NCI-H2081 treated with DMSO at 0.1 percent for 48 hours (cell line): ENCODE results near the gene SAMD4A.

Source experiments
- DNase-seq: peaks from one replicate; lab custom pipeline; 2025; lab: John Stamatoyannopoulos, UW

Gene SAMD4A, protein sequence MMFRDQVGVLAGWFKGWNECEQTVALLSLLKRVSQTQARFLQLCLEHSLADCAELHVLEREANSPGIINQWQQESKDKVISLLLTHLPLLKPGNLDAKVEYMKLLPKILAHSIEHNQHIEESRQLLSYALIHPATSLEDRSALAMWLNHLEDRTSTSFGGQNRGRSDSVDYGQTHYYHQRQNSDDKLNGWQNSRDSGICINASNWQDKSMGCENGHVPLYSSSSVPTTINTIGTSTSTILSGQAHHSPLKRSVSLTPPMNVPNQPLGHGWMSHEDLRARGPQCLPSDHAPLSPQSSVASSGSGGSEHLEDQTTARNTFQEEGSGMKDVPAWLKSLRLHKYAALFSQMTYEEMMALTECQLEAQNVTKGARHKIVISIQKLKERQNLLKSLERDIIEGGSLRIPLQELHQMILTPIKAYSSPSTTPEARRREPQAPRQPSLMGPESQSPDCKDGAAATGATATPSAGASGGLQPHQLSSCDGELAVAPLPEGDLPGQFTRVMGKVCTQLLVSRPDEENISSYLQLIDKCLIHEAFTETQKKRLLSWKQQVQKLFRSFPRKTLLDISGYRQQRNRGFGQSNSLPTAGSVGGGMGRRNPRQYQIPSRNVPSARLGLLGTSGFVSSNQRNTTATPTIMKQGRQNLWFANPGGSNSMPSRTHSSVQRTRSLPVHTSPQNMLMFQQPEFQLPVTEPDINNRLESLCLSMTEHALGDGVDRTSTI

DNA sequence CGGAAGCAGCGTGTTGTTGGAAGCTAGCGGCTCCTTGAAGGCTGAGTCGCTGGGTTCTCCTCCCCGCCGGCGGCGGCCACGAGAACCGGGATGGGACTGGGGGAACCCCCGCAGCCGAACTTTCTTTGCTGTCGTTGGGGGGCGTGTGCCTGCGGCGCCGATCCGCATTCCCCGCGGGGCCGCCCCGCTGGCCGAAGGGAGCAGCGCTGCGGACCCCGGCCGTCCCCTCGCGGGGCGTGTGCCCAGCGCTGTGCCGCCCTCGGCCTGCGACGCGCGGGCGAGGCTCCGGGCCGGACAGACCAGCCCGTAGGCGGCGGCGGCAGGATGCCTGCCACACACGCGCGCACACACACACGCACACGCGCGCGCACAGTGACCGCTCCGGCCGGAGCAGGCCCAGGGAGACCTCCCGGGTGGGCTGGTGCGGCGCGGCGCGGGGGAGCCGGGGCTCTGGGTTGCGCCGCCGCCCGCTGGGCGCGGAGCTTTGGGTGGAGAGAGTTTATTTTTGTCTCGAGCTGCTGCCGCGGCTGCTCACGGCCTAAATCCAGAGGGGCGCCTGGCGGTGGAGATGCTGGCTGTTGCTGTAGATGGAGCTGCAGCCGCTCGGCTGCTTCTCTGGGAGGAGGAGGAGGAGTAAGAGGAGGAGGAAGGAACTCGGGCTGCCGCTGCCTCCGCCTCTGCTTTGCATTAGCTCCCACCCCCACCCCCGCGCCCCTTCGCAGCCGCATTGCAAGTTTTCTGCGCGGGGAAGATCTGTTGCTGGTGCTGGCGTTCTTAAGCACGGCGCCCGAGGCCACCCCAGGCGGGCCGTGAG, at the start of gene SAMD4A:
Gene SAMD4A, plus strand, starts transcription at position 719 of the 814 bp plus-strand sequence. CDS start 789 bp downstream, outside the sequence.
- DNase-seq: no peak

DNA sequence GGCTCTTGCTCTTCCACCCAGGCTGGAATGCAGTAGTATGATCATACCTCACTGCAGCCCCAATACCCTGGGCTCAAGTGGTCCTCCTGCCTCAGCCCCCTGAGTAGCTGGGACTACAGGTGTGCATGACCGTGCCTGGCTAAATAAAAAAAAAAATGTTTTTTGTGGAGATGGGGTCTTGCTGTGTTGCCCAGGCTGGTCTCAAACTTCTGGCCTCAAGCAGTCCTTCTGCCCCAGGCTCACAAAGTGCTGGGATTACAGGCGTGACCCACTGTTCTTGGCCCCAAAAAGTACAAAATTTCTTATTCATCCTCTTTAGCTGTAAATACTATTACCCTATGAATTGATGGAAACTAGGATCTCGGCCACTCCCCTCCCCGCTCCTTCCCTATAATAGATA, 42.5 kb upstream of the SAMD4A start:
- no peak for DNase-seq

DNA sequence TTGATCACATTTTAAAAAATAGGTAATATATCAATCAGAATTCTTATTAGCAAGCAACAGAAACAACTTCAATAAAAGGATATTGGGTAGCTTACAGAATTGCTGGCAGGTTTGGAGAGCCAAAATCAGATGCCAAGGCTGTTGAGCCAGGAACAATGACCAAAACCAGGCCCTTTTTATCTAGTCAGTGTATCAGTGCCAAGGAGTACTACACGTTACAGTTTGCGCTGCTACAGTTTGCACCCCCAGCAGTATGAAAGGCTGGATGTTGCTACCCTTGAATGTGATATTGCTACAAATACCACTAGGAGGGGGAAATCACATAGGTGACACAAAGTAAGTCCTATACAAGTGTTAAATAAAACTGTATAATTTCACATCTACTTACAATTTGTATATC, 38.0 kb upstream of the SAMD4A start:
- DNase-seq: no peak

DNA sequence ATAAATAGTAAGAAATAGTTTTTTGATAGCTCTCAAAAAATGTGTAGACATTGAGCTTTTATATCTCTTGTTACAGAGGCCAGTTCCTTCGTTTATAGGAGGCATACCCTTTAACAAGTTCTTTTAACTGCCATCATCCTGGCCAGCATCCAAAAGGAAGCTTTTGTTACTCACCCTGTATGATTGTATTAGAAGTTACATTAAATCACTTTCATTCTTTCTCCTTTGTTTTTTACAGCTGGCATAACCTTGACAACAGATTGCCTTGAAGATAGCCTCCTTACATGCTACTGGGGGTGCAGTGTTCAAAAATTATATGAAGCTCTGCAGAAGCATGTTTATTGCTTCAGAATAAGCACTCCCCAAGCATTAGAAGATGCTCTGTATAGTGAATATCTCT, 37.1 kb upstream of the SAMD4A start:
- DNase-seq: no peak

DNA sequence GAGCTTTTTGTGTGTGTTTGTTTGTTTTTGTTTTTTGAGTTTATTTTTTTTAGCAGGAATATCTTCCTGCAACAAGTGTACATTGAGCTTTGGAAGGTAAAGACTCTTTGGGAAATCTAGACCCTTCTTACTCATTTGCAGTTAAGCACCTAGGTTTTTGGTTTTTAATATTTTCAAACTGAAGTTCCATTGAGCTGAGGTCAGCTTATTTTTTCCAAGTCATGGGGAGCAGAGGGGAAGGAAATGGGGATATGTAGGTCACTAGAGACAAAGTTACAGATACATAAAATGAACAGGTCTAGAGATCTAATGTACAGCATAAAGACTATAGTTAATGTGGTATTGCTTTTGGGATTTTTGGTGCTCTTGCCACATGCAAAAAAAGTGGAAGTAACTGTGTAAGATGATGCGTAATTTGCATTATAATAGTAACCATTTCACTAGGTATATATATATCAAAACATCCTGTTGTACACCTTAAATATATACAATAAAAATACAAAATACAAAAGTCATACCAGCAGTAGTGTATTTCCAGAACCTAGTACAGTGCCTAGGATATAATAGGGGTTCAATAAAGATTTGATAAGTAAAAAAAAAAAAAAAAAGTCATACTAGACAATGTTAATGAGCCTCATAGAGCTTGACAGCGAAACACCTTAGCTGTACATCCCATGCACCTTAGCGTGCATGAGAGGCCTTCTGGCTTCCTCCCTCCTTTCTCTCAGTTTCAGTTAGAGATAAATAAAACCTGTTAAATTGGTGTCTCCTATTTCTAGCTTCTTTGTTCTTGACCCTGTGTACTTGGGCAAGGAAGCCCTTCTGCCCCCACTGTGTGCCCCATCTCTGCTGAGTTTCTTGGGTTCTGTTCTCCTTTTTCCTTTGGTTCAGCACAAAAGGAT, 34.6 kb upstream of the SAMD4A start:
- no peak for DNase-seq

DNA sequence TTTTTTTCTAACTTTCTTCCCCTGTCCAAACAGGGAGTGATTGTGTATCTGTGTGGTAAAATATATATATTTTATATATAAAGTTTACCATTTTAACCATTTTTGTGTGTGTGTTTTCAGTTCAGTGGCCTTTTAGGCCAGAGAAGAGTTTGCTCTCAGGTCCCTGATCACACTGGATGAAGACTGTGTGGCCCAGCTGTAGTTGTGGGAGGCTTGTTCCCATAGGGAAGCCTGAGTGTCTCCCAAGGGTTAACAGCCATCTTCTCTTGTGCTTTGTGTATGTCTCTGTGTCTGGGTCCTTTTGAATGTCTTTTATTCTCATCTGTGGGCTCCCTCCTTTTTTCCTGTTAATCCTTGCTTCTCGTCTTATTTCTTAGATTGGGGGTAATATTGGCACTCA, 33.8 kb upstream of the SAMD4A start:
- no peak for DNase-seq

DNA sequence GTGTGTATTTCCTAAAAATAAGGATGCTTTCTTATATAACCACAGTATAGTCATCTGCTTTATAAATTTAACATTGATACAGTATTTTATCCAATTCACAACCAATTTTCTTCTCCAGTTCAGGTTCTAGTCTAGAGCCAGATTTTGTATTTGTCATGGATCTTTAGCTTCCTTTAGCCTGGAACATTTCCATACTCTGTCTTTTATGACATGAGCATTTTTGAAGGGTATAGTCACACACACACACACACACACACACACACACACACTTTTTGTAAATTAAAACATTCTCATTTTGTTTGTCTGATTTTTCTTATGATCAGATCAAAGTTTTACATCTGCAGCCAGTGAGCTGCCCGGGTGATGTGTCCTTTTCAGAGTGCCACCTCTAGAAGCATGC, 31.8 kb upstream of the SAMD4A start:
- DNase-seq: no peak

DNA sequence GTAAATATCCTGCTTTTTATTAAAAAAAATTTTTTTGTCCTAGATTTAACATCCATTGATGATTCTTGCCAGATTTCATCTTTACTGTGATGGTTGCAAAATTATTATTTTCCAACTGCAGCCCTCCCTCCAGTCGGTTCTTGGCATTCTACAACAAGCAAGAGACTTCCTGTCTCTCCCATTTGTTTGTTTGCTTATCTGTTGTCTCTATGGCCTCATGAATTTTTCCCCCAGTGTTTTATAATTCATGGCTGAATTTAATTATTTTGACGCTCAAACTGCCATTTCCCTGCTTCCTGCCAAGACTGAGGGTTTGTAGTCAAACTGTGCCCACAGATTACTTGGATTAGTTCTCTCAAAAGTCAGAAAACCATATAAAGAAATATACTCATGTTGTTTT, 31.3 kb upstream of the SAMD4A start:
- DNase-seq: no peak

DNA sequence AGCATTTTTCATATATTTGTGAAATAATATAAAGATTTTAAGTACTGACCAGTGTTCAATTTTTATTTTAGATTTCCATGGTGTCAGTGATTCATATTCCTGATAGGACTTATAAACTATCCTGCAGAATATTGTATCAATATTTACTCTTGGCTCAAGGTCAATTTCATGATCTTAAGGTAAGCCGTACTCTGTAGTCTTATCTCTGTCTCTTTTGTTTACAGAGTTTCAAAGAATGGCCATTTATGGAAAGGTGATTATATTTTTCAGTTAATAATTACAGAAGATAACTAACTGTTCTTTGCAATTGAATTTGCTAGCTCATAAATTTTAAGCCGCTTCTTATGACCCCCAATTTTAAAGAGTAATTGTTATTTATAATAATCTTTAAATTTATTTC, 29.3 kb upstream of the SAMD4A start:
- no peak for DNase-seq

DNA sequence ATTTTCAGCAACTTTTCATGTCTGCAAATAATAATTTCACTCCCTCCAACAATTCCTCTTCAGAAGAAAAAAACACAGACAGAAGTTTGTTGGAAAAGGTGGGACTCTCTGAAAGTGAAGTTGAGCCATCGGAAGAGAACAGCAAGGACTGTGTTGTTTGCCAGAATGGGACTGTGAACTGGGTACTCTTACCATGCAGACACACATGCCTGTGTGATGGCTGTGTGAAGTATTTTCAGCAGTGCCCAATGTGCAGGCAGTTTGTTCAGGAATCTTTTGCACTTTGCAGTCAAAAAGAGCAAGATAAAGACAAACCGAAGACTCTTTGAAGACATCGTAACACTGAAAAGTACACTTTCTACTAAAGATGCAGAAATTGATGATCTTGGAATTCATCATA, 28.9 kb upstream of the SAMD4A start:
- no peak for DNase-seq

DNA sequence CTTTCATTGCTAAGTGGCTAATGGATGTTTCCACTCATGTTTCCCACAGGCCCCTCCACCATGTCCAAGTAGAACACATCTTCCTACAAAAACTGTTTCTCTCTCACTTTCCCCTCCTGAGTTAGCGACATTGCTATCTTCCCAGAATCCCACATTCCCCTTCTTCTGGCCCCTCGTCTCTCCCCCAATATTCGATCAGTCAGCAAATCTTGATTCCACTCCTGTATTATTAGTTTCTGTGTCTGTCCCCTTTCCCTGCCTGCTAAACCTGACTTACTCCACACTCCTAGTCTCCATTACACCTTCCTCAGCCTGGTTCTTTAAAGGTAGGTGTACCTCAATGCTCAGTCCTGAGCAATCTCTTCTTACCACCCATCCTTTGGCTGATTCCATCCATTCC, 19.3 kb upstream of the SAMD4A start:
- no peak for DNase-seq

DNA sequence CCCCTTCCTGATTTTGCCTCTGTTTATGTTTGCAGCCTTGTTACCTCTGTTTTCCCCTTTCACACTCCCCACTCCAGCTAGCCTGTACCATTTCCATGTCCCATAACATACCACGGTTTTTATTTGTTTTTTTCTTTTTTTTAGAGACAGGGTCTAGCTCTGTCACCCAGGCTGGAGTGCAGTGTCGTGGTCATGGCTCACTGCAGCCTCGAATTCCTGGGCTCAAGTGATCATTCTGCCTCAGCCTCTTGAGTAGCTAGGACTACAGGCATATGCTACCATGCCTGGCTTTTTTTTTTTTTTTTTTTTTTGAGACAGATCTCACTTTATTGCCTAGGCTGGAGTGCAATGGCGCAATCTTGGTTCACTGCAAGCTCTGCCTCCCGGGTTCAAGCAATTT, 18.4 kb upstream of the SAMD4A start:
- DNase-seq: no peak

DNA sequence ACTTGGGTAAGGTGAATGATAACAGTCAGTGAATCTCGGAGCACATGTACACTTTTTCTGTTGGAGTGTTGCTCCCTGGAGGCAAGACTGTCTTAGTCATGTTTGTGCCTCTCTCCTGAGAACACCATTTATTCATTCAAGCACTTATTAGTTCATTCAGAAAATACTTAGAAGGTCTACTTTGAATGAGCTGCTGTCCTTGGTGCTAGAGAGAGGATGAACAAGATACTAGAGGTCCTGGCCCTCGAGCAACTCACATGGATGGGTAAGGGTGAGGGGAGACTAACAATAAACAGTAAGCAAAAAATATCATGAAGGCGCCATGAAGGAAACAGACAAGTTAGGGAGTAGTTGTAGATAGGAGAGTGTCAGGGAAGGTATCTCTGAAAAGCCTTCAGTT, 17.1 kb upstream of the SAMD4A start:
- DNase-seq: no peak

DNA sequence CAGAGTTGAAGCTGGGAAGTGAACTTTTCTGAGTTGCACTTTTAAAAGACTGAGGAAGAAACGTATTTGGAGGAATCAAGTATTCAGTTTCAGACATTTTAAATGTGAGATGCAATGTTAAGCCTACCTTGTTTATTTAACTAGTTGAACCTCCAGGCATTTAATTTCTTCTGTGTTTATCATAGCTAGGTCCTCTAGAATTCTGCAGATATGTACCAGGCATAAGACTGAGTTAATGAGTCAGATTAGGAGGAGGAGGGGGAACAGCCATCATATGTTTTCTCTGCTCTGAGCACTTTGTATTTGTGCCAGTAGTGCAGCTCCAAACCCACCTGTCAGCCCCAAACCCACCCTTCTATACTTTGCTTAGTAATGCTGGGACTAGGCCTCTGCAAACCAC, 16.4 kb upstream of the SAMD4A start:
- DNase-seq: no peak

DNA sequence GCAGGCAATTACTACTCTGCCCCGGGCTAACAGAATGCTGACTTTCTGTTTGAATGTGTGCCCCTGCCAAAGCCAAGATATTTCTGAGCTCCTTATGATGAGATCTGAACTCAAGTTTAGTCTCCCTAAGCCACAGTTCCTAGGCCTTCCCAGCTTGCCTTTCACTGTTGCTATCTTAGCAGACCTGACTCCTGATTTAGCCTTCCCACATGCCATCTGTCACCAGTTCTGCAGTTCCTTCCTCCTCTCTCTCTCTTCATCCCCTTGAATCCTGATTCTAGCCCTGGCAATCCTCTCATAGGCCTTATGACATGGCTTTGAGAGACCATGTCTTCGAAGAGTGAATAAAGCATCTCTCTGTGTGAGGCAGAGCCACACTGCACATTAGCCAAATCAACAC, 12.5 kb upstream of the SAMD4A start:
- DNase-seq: no peak

DNA sequence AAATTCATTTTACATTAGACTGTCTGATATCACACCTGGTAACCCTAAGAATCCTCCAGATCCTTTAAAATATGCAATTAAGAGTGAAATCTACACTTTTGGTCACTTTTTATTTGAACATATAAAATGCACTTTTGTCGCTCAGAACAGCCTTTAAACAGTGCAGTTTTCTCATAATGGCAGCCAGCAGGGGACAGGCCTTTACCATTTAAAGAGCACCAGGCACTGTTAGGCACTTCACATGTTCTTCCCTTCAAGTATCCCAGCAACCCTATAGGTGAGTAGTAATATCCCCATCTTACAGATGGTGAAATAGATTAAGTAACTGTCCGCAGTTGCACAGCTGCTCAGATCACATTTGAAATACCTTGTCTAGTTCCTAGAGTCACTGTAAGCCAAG, 11.3 kb upstream of the SAMD4A start:
- DNase-seq: no peak

DNA sequence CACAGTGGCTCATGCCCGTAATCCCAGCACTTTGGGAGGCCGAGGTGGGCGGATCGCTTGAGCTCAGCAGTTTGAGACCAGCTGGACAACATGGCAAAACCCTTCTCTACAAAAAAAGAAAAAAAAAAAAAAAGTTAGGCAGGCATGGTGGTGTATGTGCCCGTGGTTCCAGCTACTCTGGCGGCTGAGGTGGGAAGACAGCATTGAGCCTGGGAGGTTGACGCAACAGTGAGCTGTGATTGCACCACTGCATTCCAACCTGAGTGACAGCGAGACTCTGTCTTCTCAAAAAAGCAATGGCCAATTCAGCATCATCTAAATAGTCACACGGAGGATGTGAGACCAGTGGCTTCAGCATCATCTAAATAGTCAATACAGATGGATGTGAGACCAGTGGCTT, 10.4 kb upstream of the SAMD4A start:
- no peak for DNase-seq

DNA sequence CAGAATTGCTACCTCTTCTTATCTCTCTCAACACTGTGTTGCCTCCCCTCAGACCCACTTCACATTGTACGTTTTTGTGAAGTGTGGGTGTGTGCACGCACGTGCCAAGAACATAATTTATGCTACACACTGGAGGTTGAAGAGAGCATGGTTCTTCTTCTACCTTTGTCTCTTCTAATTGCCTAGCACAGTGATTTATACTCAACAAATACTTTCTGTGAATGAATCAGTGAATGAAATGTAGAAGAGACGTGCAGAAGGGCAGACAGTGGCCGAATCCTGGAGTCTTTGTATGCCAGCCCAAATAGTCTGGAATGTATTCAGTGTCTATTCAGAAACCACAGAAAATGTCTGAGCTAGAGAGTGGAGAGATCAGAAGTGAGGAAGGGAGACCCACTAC, 4.6 kb upstream of the SAMD4A start:
- no peak for DNase-seq

DNA sequence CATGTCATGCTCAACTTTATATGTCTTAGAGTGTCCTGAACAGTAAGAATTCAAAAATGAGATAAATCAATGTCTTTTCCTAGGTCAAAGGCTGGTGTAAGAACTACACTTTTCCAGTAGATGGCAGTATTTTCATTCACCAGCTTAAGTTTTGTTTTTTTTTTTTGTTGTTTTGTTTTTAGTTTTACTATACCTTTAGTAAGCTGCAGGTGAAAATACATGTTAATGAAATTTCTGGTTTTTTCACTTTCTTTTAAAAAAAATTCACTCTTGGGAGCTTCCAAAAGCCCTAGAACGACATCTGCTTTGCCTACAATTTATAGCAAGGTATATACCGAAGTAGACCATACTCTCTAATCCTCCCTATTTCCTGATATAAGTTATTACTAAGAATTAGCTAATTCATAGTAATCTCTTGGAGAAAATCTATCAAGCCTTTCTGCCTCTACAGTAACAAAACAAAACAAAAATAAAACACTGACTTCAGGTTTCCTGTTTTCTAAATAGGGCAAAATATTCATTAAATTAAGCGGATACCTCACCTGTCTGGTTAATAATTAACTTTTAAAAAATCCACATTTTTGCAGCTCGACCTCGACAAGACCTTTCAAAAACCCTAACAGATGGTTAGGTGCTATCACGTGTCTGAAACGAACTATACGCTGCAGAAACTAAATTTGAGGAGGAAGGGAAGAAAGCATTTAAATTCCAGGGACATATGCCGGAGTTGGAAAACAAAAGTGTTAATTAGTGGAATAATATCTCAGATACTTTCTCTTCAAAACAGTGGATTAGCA, 2.7 kb upstream of the SAMD4A start:
- DNase-seq: no peak

DNA sequence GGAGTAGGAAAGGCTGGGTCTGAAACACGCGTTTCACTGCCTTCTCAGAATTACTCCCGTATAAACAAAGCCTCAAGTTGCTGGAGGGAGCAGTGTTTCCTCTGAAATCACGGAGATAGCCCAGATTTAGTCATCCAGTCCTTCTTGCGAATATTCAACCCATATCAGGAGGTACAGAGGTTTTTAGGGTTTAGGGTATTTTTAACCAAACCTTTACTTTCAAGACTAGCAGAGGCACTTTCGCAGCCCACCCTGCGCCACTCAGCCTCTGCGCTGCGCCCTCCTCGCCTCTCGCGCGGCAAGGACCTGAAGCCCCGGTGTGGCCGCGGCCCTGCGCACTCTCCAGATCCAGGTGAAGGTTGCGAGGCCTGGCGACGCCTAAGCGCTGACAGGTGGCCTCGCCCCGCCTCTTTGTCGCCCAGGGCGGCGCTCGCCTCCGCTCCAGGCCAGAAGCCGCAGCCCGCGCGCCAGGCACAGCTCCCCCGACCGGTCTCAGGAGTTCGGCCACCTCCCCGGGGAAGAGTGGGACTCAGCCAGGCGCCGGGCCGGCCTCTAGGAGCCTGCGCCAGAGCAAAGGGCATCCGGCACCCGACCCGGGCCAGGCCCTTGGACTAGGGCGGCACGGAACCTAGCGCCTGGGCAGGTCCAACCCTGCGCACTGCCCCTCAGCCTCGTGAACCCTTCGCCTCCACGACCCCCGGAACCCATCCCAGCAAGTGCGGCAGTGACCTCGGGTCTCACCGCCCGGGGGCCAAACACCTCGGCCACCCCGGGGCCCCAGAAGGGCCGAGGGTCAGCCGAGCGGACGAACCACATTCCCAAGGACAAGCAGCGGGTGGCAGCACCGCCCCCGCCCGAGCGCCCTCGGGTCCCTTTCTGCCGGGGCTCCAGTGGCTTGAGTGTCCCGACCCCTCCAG, 1.8 kb upstream of the SAMD4A start:
- no peak for DNase-seq
